Measurements from ENCODE around the gene MITF. TPM values are rescaled to one million over a fixed set of nuclear protein-coding genes. Genes with fewer than 3 reads are reported as not detected.

Gene MITF
- total RNA-seq, 2 experiments from 2014 or later, result not detected

DNA sequence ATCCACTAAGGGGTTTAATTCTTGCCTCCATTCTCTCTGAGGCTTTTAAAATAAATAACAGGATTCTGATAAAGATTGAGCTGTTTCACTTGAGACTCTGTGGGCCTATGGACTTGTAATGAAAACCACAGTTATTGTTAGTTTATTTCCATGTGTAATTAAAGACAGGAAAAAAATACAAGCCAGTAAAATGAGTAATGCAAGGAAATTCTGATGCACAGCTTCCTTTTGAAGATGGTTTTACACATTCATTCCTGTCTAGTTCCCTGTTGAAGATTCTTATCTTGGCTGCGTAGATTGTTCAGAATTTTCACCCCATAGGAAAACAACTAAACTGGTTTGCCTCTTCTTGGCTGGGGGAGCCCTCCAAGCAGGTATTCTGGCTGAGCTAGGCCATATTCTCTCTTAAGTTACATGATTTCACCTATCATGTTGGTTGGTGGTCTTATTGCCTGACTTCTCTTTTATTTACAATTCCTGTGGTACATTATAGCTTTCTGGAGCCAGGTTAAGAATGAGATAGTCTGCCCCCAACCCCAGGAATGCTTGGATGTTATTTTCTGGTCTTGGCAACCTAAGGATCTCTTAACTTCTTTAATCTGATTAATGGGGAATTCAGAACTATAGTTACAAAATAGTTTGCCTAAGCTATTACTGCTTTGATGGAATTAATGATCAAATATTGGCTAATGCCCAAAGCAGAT lies 67.6 kb downstream of the MITF start:
- no peaks in the 10 kb centered on the region for H3K36me3 Mint-ChIP-seq
- DNase-seq, result no peak
- CTCF ChIA-PET, result interaction anchor here (0.5 kb wide), 1 partner anchor 1025 kb away, joined by 3 read pairs; no protein-coding TSS in a partner anchor
- no peaks in the 10 kb centered on the region for H3K27me3 Mint-ChIP-seq
- no peaks in the 10 kb centered on the region for H3K4me1 Mint-ChIP-seq
- H3K9me3 Mint-ChIP-seq (ENCODE audit: low read depth), result no peaks in the 10 kb centered on the region
- ATAC-seq, result no peak
- no peak overlapping the region for H3K27ac Mint-ChIP-seq
- no peak overlapping the region for H3K4me3 Mint-ChIP-seq

DNA sequence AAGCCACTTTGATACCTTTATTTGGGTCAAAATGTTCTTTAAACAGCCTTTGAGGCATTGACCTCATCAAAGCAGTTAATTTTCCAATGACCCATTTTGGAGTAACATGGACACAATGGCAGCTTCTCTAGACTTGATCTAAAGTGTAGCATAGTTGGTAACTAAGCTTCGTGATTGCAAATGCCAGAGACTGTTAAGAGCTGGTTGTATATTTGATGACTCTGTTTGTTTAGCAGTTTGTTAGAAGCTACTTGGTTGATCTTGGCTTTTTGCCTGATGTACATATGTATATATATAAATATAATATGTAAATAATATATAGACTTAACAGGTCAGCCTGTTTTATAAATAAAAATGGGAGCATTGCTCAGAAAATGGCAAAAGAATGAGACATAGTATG lies 68.4 kb downstream of the MITF start:
- ATAC-seq (no peak), DNase-seq (no peak)
- Mint-ChIP-seq H3K27me3 (no peaks in the 10 kb centered on the region), H3K9me3 (ENCODE audit: low read depth) (no peaks in the 10 kb centered on the region), H3K36me3 (no peaks in the 10 kb centered on the region), H3K4me3 (no peak overlapping the region), H3K4me1 (no peaks in the 10 kb centered on the region), H3K27ac (no peak overlapping the region)
- CTCF ChIA-PET, result no interaction called here

DNA sequence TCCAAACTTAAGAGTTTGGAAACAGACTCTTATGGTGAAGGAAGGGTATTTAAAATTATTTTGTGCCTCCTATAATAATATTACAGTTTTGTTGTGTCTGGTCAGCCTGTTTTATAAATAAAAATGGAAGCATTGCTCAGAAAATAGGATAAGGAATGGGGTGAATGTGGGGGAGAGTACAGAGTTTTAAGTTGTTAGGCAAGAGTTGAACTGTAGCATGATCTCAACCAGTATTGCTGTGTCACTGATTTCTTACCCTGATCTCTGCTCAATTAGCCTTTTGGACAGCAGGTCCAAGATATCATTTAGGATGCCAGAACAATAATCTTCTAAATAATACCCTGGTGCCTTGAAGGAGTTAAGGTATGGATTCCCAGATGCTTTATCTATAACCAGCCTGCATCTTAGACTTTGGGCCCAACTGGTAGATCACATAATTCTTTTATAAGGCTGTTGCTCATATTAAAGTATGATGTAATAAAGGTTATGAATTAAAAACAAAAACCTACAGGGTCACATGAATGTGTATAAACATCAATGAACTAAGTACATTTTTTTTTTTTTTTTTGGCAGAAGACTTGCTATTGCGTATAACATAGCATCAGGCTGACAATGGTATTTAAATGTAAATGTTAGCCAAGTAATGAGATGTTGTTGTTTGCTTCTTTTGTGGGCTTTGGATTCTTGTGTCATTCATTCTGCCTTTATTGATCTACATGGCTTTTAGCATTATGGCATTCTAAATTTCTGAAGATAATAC lies 70.0 kb downstream of the MITF start:
- ATAC-seq (no peak), DNase-seq (no peak)
- Mint-ChIP-seq H3K4me3 (no peak overlapping the region), H3K36me3 (no peaks in the 10 kb centered on the region), H3K9me3 (ENCODE audit: low read depth) (no peaks in the 10 kb centered on the region), H3K27me3 (no peaks in the 10 kb centered on the region), H3K27ac (no peak overlapping the region), H3K4me1 (no peaks in the 10 kb centered on the region)
- CTCF ChIA-PET, result no interaction called here

DNA sequence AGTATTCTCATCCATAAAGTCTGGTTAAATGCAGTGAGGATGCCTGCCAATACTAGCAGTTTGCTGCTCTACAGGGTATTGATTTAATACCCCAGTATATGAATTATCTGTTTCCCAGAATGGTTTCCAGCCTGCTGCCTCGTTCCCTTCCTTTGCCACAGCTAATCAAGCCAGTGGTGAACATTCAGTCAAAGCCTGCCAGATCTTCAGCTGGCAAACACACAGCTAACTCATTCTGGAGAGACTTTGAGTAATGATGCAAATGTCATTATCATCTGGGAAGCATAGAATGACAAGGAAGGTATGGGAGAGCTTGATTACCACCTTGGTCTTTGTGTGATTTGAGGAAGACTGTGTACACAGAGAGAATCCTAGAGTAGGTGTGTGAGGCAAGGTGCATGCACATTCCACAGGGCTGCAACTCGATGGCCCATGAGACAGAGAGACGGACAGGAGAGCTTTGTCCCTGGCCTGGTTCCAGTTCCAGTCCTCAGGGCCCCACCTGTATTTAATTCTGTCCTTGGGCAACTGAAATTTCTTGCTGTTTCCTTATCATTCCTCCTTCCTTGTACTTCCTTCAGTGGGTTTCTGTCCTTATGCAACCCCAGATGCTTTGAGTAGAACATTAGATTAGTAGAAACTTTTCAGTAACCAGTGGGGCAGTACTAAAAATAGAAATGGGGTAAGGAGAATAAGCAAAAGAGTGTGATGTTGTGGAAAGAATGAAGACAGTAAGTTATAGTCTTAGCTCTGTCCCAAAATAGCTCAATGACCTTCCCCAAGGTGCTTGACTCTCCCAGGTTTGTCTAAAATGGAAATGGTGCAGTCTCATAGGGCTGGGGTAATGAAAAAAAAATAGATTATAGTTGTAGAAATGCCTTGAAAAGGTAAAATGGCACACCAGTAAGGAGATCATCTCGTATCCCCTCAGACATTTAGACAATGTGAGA lies 72.5 kb downstream of the MITF start:
- no peak for ATAC-seq
- H3K27ac Mint-ChIP-seq, result no peak overlapping the region
- CTCF ChIA-PET, result interaction anchor here (1.4 kb wide), 1 partner anchor 19 kb away, joined by 3 read pairs; no protein-coding TSS in a partner anchor

DNA sequence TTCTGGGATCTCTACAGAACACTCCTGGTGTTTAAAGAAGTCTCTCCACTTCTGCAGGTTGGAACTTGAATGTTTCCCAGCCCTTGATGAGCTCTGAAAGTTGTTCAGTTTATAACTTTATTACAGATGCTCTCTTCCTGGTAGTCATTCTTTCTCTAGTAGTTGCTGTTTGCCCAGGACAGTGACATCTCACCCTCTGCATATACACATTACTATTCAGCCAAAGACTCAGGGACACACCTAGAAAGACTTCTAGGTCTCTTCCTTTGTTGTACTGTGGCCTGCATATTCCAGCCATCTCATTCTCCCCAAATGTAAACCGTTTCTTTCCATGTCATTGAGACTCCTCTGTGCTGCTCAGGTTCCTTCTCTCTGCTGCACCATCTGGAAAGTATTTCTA lies 76.7 kb downstream of the MITF start:
- H3K36me3 Mint-ChIP-seq, result no peaks in the 10 kb centered on the region
- CTCF ChIA-PET, result no interaction called here
- no peaks in the 10 kb centered on the region for H3K27me3 Mint-ChIP-seq
- H3K4me3 Mint-ChIP-seq, result no peak overlapping the region
- H3K9me3 Mint-ChIP-seq (ENCODE audit: low read depth), result peaks cover 2% of the 10 kb centered on the region
- DNase-seq (no peak), ATAC-seq (no peak)
- no peak overlapping the region for H3K27ac Mint-ChIP-seq
- no peaks in the 10 kb centered on the region for H3K4me1 Mint-ChIP-seq

More for the DNA sequence above, 72.5 kb downstream of the MITF start:
- H3K27me3 Mint-ChIP-seq, result no peaks in the 10 kb centered on the region
- no peaks in the 10 kb centered on the region for H3K4me1 Mint-ChIP-seq
- no peak for DNase-seq
- H3K9me3 Mint-ChIP-seq (ENCODE audit: low read depth), result no peaks in the 10 kb centered on the region
- no peaks in the 10 kb centered on the region for H3K36me3 Mint-ChIP-seq
- no peak overlapping the region for H3K4me3 Mint-ChIP-seq

DNA sequence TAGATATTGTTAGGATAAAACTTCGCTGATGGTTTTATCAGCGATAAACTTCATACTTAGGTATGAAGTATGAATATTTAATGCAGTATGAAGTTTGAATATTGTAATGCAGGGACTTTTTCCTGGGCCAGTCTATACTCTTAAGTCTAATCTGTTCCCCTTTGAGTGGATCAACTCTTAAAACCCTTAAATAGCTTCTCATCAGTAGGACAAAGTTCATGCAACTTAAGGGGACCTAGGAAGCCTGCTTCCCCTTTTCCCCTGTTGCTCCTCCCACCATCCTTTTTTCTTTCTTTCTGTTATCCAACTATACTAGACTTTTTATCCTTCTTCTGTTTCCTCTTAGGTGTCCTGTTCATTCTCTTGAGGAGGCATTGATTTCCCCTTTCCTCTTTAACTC lies 78.7 kb downstream of the MITF start:
- Mint-ChIP-seq H3K4me3 (no peak overlapping the region), H3K27me3 (no peaks in the 10 kb centered on the region), H3K36me3 (no peaks in the 10 kb centered on the region), H3K4me1 (no peaks in the 10 kb centered on the region), H3K9me3 (ENCODE audit: low read depth) (peaks cover 2% of the 10 kb centered on the region), H3K27ac (no peak overlapping the region)
- no peak for ATAC-seq
- CTCF ChIA-PET, result no interaction called here
- no peak for DNase-seq

DNA sequence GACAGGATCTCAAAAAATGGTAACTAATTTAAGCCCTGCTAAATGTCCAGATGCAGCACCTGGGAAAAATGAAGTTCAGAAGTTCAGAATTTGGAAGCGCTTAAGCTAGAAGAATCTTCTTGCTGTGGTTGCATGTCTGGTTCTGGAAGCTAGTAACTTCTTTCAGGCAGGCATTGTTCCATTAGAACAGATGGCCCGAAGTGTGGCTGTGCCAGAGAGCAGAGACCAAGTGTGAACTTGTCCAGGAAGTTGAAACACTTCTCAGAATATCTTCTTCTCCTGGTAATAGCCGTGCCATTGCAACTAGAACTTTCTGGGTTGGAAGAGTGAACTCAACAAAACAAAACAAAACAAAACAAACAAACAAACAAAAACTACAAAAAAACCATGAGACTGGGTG lies 80.0 kb downstream of the MITF start:
- no peaks in the 10 kb centered on the region for H3K4me1 Mint-ChIP-seq
- no peaks in the 10 kb centered on the region for H3K36me3 Mint-ChIP-seq
- H3K9me3 Mint-ChIP-seq (ENCODE audit: low read depth), result peaks cover 2% of the 10 kb centered on the region
- CTCF ChIA-PET, result no interaction called here
- DNase-seq, result no peak
- H3K27ac Mint-ChIP-seq, result no peak overlapping the region
- H3K27me3 Mint-ChIP-seq, result no peaks in the 10 kb centered on the region
- H3K4me3 Mint-ChIP-seq, result no peak overlapping the region
- ATAC-seq, result no peak

DNA sequence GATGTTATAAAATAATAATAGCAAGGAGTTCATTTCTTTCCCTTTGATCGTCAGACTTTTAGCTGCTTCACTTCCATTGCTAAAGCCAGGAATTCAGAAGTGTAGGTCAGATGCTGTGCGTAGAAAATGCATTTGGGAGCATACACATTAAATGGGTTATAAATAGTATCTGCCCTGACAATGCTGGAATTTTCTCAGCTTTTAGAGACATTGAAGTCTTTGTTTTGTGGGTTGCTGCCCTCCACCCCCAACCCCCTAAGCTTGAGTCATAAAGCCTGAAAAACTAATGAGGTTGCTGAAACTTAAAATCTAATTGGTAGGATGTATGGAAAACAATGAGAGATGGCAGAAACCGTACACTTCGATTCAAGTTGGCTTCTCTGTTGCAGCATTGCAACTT lies 81.9 kb downstream of the MITF start:
- H3K4me3 Mint-ChIP-seq, result no peak overlapping the region
- no peaks in the 10 kb centered on the region for H3K36me3 Mint-ChIP-seq
- H3K27me3 Mint-ChIP-seq, result no peaks in the 10 kb centered on the region
- DNase-seq (no peak), ATAC-seq (no peak)
- H3K9me3 Mint-ChIP-seq (ENCODE audit: low read depth), result peaks cover 2% of the 10 kb centered on the region
- H3K4me1 Mint-ChIP-seq, result no peaks in the 10 kb centered on the region
- CTCF ChIA-PET, result no interaction called here
- H3K27ac Mint-ChIP-seq, result no peak overlapping the region

DNA sequence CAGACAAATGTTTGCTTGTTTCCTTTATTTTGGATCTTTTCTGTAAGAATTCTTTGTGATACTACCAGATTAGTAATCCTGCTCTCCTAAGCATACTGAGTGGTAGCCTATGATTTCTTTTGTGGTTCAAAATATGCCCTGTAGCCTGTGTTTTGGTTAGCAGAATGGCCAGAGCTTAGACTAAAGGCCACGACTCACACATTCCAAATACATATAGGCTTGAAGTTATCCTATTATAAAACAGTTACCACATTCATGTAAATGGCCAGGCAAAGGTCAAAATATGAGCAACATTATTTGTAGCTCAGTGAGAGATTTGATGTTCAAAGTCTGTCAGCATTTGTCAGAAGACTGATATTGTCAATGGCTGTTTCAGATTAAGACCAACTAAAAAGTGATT lies 84.5 kb downstream of the MITF start:
- no peaks in the 10 kb centered on the region for H3K36me3 Mint-ChIP-seq
- H3K4me1 Mint-ChIP-seq, result no peaks in the 10 kb centered on the region
- no peak for DNase-seq
- CTCF ChIA-PET, result no interaction called here
- H3K27ac Mint-ChIP-seq, result no peak overlapping the region
- no peaks in the 10 kb centered on the region for H3K9me3 Mint-ChIP-seq (ENCODE audit: low read depth)
- H3K27me3 Mint-ChIP-seq, result no peaks in the 10 kb centered on the region
- H3K4me3 Mint-ChIP-seq, result no peak overlapping the region
- no peak for ATAC-seq

DNA sequence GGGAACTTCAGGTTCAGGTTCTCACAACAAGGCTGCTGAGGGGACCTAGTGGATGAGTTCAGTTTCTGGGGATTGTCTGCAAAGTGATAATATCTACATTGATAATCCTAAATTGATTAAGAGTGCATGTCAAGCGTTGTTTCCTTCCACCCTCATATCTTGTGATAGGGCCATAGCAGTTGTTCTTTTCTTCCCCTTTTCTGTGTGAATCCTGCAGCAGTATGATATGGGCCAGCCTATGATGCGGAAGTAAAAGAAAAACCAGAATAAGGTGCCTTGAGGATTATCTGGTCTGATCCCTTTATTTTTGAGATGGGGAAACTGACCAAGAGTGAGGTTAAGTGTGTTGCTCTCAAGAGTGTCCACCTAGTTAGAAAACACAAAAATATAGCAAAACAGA lies 86.2 kb downstream of the MITF start:
- DNase-seq (no peak), ATAC-seq (no peak)
- no peak overlapping the region for H3K27ac Mint-ChIP-seq
- no peaks in the 10 kb centered on the region for H3K27me3 Mint-ChIP-seq
- CTCF ChIA-PET, result no interaction called here
- H3K36me3 Mint-ChIP-seq, result no peaks in the 10 kb centered on the region
- H3K9me3 Mint-ChIP-seq (ENCODE audit: low read depth), result no peaks in the 10 kb centered on the region
- no peak overlapping the region for H3K4me3 Mint-ChIP-seq
- H3K4me1 Mint-ChIP-seq, result no peaks in the 10 kb centered on the region

DNA sequence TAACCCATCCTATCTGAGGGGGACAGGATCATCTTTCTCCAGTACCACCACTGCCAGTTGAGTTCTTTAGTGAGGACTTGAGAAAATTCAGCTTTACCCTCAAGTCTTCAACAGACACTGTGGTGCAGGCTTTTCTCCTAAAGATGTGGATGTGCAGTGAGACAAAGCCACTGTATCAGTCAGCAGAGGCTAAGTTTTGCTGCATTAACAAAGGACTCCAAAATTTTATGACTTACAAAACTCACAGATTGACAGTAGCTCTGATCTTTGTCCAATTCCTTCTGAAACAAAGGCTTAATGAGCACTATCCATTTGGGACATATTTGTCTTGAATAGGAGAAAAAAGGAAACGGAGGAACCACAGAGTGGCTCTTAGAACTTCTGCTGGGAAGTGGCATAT lies 87.9 kb downstream of the MITF start:
- no peak for DNase-seq
- no peaks in the 10 kb centered on the region for H3K9me3 Mint-ChIP-seq (ENCODE audit: low read depth)

DNA sequence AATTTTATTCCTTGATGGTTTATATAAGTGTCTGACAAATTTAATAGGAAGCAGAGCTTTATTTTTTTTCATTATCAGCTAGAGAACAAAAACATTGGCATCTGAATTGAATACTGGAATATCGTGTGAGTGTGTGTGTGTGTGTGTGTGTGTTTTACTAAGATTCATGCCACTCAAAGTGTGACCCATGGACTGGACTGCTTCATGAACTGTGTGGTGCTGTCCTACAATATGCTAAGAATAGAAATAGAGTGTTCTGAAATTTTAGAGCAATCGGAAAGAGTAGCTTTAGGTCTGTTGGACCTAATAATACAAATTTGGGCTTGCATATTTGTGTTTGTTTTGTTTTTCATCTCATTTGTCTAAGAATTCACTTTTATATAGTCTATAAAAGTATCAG lies 89.6 kb downstream of the MITF start:
- Mint-ChIP-seq H3K27me3 (no peaks in the 10 kb centered on the region), H3K4me3 (no peak overlapping the region), H3K36me3 (no peaks in the 10 kb centered on the region), H3K27ac (no peak overlapping the region), H3K9me3 (ENCODE audit: low read depth) (no peaks in the 10 kb centered on the region), H3K4me1 (no peaks in the 10 kb centered on the region)
- ATAC-seq, result no peak
- CTCF ChIA-PET, result no interaction called here
- DNase-seq, result no peak

More for the DNA sequence above, 87.9 kb downstream of the MITF start:
- CTCF ChIA-PET, result no interaction called here
- no peak for ATAC-seq
- H3K27me3 Mint-ChIP-seq, result no peaks in the 10 kb centered on the region
- H3K27ac Mint-ChIP-seq, result no peak overlapping the region
- no peaks in the 10 kb centered on the region for H3K4me1 Mint-ChIP-seq
- H3K4me3 Mint-ChIP-seq, result no peak overlapping the region
- H3K36me3 Mint-ChIP-seq, result no peaks in the 10 kb centered on the region

DNA sequence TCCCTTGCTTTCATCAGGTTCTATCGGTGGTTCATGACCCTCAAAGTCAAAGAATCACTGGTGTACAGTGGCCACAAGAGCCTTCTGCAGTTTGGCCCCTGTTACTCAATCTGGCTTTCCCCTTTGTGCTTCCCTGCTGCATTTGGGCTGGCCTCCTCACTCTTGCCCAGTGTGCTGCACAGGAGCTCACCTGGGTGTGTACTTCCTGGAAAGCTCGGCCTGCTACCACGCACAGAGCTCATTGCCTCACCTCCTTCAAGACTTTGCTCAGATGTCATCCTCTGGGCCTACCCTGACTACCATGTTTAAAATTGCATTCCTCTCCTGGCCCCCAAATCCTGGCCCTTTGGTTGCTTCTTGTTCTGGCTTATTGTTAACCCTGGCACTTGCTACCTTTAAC lies 90.9 kb downstream of the MITF start:
- no peak for DNase-seq
- H3K9me3 Mint-ChIP-seq (ENCODE audit: low read depth), result peaks cover 5% of the 10 kb centered on the region
- no peak overlapping the region for H3K4me3 Mint-ChIP-seq
- CTCF ChIA-PET, result interaction anchor here (0.8 kb wide), 1 partner anchor 19 kb away, joined by 3 read pairs; no protein-coding TSS in a partner anchor
- no peak overlapping the region for H3K27ac Mint-ChIP-seq
- no peaks in the 10 kb centered on the region for H3K27me3 Mint-ChIP-seq
- H3K36me3 Mint-ChIP-seq, result no peaks in the 10 kb centered on the region
- no peaks in the 10 kb centered on the region for H3K4me1 Mint-ChIP-seq
- no peak for ATAC-seq

Data from activated CD8-positive, alpha-beta memory T cell treated with anti-CD3 and anti-CD28 coated beads, Interleukin-2, amount 10 ng/mL, durations not matched to agents 7 days and 5 days (primary cell).